CD4-positive, alpha-beta memory T cell (primary cell): ENCODE data around the gene NAIP. TPM values are rescaled to one million over a fixed set of nuclear protein-coding genes. Genes with fewer than 3 reads are reported as not detected.
"Not testable (repeated sequence)": the region's sequence is repeated elsewhere in the genome, so short reads cannot be mapped to it uniquely, and the experiment has no call there.

Source experiments
- CTCF ChIA-PET: fragments of 350-600 bp; sonication (Branson Sonifier 250); formaldehyde crosslinking; loops from one replicate; lab custom pipeline; 2021; ENCODE audit warnings: inconsistent platforms; ENCODE audit not compliant: partially characterized antibody; lab: Charles Lee
- POLR2A ChIA-PET: fragments of 350-600 bp; sonication (Branson Sonifier 250); formaldehyde crosslinking; loops from one replicate; lab custom pipeline; 2021; ENCODE audit not compliant: partially characterized antibody; lab: Charles Lee
- DNase-seq, 5 donors: peaks; one replicate each; pipeline versions ENCODE4 v3.0.0 to v3.0.0-alpha.2; 2020 to 2022; ENCODE audit warnings: mixed read lengths in 1 of 5
- H3K27ac ChIP-seq: one replicate; pipeline ENCODE4 v1.7.0; 2013; ENCODE audit warnings: low read depth, low read length
- H3K27me3 ChIP-seq: 2 replicates; pipeline ENCODE4 v1.7.0; 2013; ENCODE audit warnings: mild to moderate bottlenecking, low read length, moderate library complexity; ENCODE audit not compliant: insufficient read depth
- H3K36me3 ChIP-seq: 2 replicates; pipeline ENCODE4 v1.7.0; 2013; ENCODE audit warnings: mild to moderate bottlenecking, low read length, moderate library complexity; ENCODE audit not compliant: insufficient read depth
- H3K4me1 ChIP-seq: 2 replicates; pipeline ENCODE4 v1.7.0; 2013; ENCODE audit warnings: mild to moderate bottlenecking, low read length, moderate library complexity; ENCODE audit not compliant: insufficient read depth
- H3K4me3 ChIP-seq, 2 donors: one replicate each; pipeline ENCODE4 v1.7.0; 2013; ENCODE audit warnings: low read length in 2 of 2, mild to moderate bottlenecking in 1 of 2
- H3K9me3 ChIP-seq, 2 donors: one replicate each; pipeline ENCODE4 v1.7.0; 2013; ENCODE audit warnings: low read length in 2 of 2, control low read depth in 1 of 2; ENCODE audit not compliant: control insufficient read depth in 1 of 2
- H3K27ac Mint-ChIP-seq, 7 donors: one replicate each; pipeline ENCODE4 v1.8.0; 2020 to 2021; ENCODE audit warnings: mixed read lengths in 7 of 7, mild to moderate bottlenecking in 6 of 7, inconsistent platforms in 3 of 7, moderate library complexity in 3 of 7
- H3K27me3 Mint-ChIP-seq, 2 donors: one replicate each; pipeline ENCODE4 v1.8.0; 2020 to 2021; ENCODE audit warnings: mixed read lengths in 2 of 2
- H3K36me3 Mint-ChIP-seq, 2 donors: one replicate each; pipeline ENCODE4 v1.8.0; 2020 to 2021; ENCODE audit warnings: mixed read lengths in 2 of 2, inconsistent platforms in 1 of 2, mild to moderate bottlenecking in 1 of 2
- H3K4me1 Mint-ChIP-seq, 4 donors: one replicate each; pipeline ENCODE4 v1.8.0; 2020 to 2021; ENCODE audit warnings: mixed read lengths in 4 of 4, mild to moderate bottlenecking in 1 of 4
- H3K4me3 Mint-ChIP-seq, 8 donors: one replicate each; pipeline ENCODE4 v1.8.0; 2020 to 2021; ENCODE audit warnings: mixed read lengths in 8 of 8, mild to moderate bottlenecking in 7 of 8, moderate library complexity in 6 of 8, inconsistent platforms in 3 of 8
- H3K9me3 Mint-ChIP-seq, 8 donors: one replicate each; pipeline ENCODE4 v1.8.0; 2020 to 2021; ENCODE audit warnings: mixed read lengths in 8 of 8, mild to moderate bottlenecking in 5 of 8, inconsistent platforms in 3 of 8, moderate library complexity in 1 of 8
- intact Hi-C: fragments of 100-400 bp; cut with micrococcal nuclease; formaldehyde crosslinking; loops from one replicate; pipeline ENCODE4 v1.15.1; 2023
- polyA plus RNA-seq, 2 donors: library from polyadenylated mRNA; unstranded; fragments of 300-500 nt; fragmentation: Illumina TruSeq; gene quantifications; one replicate each; pipeline ENCODE4 v1.2.3, GENCODE V29; 2021
- total RNA-seq, 2 experiments: library from RNA; stranded (reverse); gene quantifications; one replicate each; pipeline ENCODE4 v1.2.3, GENCODE V29; 2021

The NAIP gene, protein sequence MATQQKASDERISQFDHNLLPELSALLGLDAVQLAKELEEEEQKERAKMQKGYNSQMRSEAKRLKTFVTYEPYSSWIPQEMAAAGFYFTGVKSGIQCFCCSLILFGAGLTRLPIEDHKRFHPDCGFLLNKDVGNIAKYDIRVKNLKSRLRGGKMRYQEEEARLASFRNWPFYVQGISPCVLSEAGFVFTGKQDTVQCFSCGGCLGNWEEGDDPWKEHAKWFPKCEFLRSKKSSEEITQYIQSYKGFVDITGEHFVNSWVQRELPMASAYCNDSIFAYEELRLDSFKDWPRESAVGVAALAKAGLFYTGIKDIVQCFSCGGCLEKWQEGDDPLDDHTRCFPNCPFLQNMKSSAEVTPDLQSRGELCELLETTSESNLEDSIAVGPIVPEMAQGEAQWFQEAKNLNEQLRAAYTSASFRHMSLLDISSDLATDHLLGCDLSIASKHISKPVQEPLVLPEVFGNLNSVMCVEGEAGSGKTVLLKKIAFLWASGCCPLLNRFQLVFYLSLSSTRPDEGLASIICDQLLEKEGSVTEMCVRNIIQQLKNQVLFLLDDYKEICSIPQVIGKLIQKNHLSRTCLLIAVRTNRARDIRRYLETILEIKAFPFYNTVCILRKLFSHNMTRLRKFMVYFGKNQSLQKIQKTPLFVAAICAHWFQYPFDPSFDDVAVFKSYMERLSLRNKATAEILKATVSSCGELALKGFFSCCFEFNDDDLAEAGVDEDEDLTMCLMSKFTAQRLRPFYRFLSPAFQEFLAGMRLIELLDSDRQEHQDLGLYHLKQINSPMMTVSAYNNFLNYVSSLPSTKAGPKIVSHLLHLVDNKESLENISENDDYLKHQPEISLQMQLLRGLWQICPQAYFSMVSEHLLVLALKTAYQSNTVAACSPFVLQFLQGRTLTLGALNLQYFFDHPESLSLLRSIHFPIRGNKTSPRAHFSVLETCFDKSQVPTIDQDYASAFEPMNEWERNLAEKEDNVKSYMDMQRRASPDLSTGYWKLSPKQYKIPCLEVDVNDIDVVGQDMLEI (N-terminal part only)
- 10 to 100 TPM; 40.8 to 44.7 TPM for total RNA-seq
- polyA plus RNA-seq, result 1 to 10 TPM in 1 of 2 donors, under 1 TPM in 1; 0.67 to 2.7 TPM

GRCh38 chr5:71025289-71025953 is at the start of gene NAIP:
Gene NAIP (minus strand): TSS chr5:71025339. CDS start chr5:71012915, 12,424 bp downstream.
- POLR2A ChIA-PET, H3K9me3 ChIP-seq, H3K27me3 Mint-ChIP-seq, CTCF ChIA-PET, DNase-seq, H3K36me3 ChIP-seq, H3K4me1 ChIP-seq, H3K27ac ChIP-seq, H3K9me3 Mint-ChIP-seq, H3K4me1 Mint-ChIP-seq, H3K27me3 ChIP-seq, intact Hi-C loops, H3K27ac Mint-ChIP-seq, H3K36me3 Mint-ChIP-seq, H3K4me3 ChIP-seq, H3K4me3 Mint-ChIP-seq: not testable (repeated sequence)

GRCh38 chr5:71067262-71067928 is 42.3 kb upstream of the NAIP start, which contains the start of gene GTF2H2:
Gene GTF2H2 (minus strand): TSS chr5:71067676. CDS start chr5:71062763, 4,913 bp downstream.
- H3K27ac ChIP-seq, intact Hi-C loops, H3K4me3 Mint-ChIP-seq, H3K9me3 ChIP-seq, H3K36me3 Mint-ChIP-seq, H3K36me3 ChIP-seq, CTCF ChIA-PET, H3K9me3 Mint-ChIP-seq, H3K4me1 ChIP-seq, H3K27ac Mint-ChIP-seq, H3K4me1 Mint-ChIP-seq, H3K4me3 ChIP-seq, DNase-seq, H3K27me3 Mint-ChIP-seq, POLR2A ChIA-PET, H3K27me3 ChIP-seq: not testable (repeated sequence)

DNA sequence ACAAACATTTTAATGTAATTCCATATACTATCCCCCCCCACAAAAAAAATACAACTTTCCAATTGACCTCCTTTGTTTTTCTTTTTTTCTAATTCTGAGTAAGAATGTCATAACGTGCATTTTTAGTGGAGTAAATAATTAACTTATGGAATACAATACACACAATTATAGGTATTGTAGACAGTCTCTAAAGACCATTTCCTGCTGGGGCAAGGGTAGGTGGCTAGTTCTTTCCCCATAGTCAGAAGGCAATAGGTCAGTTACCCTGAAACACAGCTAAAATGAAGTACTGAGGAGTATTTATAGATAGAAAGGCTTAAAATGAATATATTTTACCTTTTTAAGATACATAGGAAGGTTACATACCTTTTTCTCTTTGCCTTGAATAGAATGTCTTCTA is 36.2 kb upstream of the NAIP start:
- H3K4me1 ChIP-seq, H3K27me3 Mint-ChIP-seq, CTCF ChIA-PET, H3K4me3 ChIP-seq, intact Hi-C loops, H3K27ac ChIP-seq, H3K36me3 ChIP-seq, DNase-seq, H3K9me3 Mint-ChIP-seq, H3K27ac Mint-ChIP-seq, H3K4me3 Mint-ChIP-seq, H3K4me1 Mint-ChIP-seq, H3K36me3 Mint-ChIP-seq, POLR2A ChIA-PET, H3K9me3 ChIP-seq, H3K27me3 ChIP-seq: not testable (repeated sequence)

DNA sequence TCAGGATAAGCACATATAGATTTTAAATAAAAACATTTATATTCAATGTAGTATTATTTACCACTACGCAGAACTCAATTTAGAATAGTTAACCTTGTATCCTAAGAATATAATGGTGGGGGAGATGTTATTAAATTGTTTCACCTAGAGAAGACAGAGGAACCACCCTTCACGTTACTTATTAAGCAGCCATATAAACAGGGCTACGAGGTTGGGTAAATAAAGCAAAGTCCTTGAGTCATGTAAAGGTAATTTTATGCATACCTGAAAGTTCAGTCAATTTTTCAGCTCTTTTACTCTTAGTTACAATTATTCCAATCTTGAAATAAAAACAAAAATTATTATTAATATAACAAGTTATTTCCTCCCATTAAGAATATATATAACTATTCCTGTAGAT is 34.3 kb upstream of the NAIP start:
- H3K27ac Mint-ChIP-seq, H3K27me3 Mint-ChIP-seq, H3K4me1 Mint-ChIP-seq, H3K9me3 Mint-ChIP-seq, H3K27me3 ChIP-seq, intact Hi-C loops, POLR2A ChIA-PET, H3K4me1 ChIP-seq, H3K9me3 ChIP-seq, H3K36me3 Mint-ChIP-seq, H3K27ac ChIP-seq, DNase-seq, CTCF ChIA-PET, H3K4me3 ChIP-seq, H3K4me3 Mint-ChIP-seq, H3K36me3 ChIP-seq: not testable (repeated sequence)

- H3K4me1 Mint-ChIP-seq, H3K9me3 Mint-ChIP-seq, H3K27ac ChIP-seq, H3K27ac Mint-ChIP-seq, H3K36me3 ChIP-seq, H3K36me3 Mint-ChIP-seq, H3K27me3 Mint-ChIP-seq, H3K4me3 Mint-ChIP-seq, DNase-seq, H3K4me1 ChIP-seq, H3K27me3 ChIP-seq, H3K4me3 ChIP-seq, POLR2A ChIA-PET, intact Hi-C loops, CTCF ChIA-PET, H3K9me3 ChIP-seq: not testable (repeated sequence)
These were observed 19.7 kb upstream of the NAIP start for GRCh38 chr5:71044808-71045207.

DNA sequence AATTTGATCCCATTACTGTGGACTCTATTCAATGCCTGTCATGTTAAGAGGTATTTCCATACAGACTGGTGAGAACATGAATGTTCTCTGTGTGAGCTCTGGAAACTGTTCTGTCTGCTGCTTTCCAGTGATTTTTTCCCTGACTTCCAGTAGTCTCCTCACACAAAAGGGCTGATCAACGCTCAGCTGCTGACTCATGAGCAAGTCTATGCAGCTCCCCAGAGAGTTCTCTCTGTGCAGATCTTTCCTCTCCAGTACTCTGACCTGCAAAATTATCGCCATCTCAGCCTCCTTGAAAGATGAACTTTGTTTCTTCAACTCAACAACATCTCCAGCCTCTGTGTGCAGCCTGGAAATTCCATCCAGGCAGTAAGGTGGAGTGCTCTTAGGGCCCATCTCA is 19.0 kb upstream of the NAIP start:
- H3K36me3 ChIP-seq, DNase-seq, POLR2A ChIA-PET, H3K27me3 Mint-ChIP-seq, H3K27me3 ChIP-seq, CTCF ChIA-PET, H3K27ac Mint-ChIP-seq, H3K4me3 ChIP-seq, H3K27ac ChIP-seq, intact Hi-C loops, H3K4me3 Mint-ChIP-seq, H3K4me1 Mint-ChIP-seq, H3K9me3 ChIP-seq, H3K36me3 Mint-ChIP-seq, H3K9me3 Mint-ChIP-seq, H3K4me1 ChIP-seq: not testable (repeated sequence)
